NCI-H187 treated with DMSO at 0.1 percent for 48 hours (cell line): ENCODE data around the gene PSMD7.
"Not testable (repeated sequence)": the region's sequence is repeated elsewhere in the genome, so short reads cannot be mapped to it uniquely, and the experiment has no call there.

Experiments used
- DNase-seq: peaks from one replicate; lab custom pipeline; 2025; lab: John Stamatoyannopoulos, UW

The PSMD7 gene

DNA sequence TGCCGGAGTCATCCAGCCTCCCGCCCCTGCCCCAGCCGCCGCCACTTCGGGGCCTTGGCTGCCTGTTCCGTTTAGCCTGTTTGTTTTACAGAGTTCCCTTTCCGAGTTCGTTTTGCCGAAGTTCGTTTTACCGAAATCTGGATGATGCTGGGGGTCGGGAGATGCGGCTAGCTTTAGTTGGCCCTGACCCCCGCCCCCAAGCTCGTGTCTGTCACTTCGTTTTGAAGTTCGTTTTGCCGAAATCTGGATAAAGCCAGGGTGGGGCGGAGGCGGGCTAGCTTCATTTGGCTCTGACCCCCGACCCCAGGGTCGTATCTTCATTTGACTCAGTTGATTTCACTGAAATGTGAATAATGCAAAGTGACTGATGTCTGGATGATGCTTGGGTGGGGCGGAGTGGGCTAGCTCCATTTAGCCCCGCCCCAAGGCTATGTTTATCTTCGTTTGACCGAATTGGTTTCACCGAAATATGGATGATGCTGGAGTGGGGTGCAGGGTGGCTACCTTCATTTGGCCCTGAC is 591 bp downstream of the PSMD7 start:
- no peak for DNase-seq

DNA sequence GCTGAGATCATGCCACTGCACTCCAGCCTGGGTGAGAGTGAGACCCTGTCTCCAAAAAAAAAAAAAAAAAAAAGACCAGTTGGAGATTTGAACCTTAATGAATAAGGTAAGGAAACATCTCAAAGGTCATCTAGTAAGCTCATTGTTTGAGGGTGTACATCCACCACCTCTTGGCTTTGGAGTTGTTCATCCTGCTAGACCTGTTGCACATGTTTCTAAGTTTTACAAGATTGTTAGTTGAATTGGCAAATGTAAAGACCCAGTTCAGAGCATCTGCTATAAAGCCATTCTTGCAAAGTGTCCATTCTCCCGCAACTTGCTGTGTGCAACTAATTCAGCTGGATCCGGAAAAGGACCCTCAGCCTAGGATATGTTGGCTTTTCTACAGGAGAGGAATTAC is 1.5 kb downstream of the PSMD7 start:
- DNase-seq, result no peak

DNA sequence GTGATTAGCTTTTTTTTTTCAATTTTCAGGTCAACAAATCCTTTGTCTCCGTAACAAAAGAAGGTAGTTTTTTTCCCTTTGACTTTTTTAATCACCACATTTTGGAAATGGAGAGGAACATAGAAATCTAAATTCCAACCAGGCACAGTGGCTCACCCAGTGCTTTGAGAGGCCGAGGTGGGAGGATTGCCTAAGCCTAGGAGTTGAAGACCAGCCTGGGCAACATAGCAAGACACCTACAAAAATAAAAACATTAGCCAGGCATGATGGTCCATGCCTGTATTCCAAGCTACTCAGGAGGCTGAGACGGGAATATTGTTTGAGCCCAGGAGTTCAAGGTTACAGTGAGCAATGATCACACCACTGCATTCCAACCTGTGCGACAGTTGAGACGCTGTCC is 5.7 kb downstream of the PSMD7 start:
- no peak for DNase-seq

DNA sequence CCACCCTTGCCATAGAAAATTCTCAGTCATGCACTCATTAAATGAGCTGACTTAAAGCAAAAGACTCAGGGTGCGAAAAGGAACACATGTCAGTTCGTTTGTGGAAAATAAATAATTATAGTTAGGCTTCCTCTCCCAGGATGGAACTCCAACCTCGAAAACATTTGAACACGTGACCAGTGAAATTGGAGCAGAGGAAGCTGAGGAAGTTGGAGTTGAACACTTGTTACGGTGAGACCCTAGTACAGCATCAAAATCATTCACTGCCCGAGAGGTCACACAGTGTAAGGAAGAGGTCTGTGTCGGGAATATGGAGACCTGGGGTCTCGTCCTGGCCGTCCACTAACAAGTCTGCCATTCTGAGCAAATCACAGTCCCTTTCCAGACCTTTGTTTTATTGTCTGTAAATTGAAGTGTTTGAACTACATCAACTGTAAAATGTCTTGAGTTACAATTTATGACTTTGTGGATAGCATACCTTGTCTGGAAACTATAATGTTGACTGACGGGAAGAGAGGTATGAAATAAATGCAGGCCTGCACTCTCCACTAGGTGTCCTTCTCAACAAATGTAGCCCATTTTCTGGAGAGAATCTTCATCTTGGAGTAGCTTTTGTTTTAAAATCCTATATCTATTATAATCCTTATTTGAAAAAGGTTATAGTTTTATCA is 7.7 kb downstream of the PSMD7 start:
- no peak for DNase-seq

DNA sequence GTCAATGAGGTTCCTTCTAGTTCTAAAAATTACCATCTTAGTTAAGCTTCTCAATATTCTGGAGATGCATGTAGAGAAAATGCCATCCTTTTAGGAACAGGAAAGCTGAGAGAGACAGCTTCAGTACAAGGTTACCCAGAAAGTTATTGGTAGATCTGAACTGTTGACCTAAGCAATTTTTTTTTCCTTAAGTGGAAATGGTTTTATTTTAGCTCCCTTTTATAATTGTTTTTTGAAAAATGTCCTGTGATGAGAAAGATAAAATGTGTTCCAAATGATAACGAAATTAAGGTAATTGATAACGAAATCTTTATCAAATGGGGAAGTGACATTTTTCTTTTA is 8.2 kb downstream of the PSMD7 start:
- DNase-seq, result no peak

DNA sequence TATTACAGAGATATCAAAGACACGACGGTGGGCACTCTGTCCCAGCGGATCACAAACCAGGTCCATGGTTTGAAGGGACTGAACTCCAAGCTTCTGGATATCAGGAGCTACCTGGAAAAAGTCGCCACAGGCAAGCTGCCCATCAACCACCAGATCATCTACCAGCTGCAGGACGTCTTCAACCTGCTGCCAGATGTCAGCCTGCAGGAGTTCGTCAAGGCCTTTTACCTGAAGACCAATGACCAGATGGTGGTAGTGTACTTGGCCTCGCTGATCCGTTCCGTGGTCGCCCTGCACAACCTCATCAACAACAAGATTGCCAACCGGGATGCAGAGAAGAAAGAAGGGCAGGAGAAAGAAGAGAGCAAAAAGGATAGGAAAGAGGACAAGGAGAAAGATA is 8.7 kb downstream of the PSMD7 start:
- DNase-seq, result no peak

DNA sequence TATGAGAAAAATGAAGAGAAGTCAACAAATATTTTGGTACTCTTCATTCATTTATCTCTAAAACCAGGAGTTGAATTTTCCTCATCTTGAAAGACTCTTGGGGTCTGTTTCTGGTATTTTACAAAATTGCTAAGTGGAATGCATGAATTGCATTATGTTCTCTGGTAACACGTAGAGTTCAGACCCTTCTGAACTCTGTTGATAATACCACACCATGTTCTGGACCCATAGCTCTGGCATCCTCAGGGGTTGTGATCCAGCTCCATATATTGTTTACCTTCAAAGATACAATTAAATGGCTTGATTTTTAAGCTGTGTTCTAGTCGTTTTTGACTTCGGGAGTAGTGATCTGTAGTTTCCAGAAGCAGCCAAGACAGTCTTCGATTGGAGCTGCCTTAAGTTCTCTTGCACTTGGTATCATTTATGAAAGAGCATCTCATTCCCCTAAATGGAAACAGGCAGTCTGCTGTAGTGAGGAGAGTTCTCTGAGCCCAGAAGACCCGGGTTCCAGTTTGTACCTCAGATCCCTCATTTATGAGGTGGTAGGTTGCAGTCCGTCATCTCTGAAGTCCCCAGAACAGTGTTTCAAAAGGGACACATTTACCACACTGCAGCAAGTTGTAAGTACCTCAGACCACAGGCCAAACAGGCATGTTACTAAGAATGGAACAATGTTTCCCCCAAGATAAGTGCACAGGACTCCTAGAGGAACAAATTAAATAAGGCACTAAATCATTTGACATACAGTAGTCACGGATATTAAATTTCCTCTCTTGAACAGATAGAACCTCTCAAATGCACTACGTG is 9.6 kb downstream of the PSMD7 start:
- no peak for DNase-seq

DNA sequence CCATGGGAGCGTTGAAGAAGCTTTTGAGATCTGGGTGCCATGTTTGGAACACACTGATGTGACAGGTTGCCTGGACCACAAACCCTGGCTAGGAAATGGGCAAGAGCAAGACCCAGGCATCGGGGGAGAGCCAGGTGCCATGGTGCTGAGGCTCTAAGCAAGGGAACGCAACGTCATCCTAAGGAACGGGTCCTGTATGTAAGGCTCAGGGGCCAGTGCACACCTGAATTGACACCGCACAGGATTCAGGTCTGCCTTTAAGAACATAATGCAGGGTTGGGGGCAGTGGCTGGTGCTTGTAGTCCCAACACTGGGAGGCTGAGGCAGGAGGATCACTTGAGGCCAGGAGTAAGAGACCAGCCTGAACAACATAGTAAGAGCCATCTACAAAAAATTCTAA is 10.8 kb downstream of the PSMD7 start:
- no peak for DNase-seq

DNA sequence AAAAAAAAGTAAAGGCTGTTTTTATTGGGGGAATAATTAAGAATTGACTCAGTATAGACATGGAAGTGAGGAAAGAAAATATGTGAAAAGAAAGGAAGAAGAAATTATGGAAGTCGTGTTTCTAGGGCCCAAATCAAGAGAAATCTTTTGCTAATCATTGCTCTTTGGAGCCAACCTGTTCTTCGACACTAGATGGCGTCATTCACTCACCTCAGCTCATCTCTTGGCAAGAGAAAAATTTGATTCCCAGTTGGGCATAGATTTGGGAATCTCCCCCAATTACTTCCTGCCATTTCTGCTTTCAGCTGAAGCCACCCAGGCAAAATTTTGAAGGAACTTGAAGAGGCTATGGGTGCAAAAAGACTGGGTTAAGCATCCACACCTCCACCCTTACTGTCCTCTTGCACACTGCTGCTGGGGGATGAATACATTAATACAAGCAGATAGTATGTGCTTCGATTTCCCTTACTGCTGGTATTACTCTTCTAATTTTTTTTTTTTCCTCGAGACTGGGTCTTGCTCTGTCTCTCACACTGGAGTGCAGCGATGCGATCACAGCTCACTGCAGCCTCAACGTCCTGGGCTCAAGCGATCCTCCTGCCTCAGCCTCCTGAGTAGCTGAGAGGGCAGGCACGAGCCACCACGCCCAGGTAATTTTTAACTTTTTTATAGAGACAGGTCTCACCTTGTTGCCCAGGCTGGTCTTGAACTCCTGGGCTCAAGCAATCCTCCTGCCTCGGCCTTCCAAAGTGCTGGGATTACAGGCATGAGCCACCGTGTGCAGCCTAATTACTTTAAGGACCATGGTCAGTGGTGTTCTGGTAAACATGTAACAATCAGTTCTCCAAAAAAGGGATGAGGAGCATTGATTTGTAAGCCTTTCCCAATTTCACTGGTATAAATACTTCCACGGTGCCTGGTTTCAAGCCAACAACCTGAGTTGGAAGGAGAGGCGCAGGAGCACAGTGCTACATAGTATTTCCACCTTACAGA is 13.5 kb downstream of the PSMD7 start:
- no peak for DNase-seq

DNA sequence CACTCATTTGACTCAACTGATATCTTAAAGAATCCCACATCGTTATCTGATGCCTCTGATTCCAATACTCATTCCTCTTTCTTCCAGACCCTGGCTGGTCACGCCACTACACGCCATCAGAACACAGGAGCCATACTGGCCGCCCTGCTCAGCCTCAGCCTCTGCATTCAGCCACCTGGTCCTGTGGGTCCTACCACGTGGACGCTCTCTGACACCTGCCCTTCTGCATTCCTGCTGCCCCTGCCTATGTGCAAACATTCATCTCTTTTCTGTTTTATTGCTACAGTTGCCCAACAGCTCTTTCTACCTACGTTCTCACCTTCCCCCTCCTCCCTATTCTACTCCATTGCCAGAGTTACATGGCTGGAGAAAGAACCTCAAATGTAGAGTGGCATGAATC is 18.4 kb downstream of the PSMD7 start:
- no peak for DNase-seq

DNA sequence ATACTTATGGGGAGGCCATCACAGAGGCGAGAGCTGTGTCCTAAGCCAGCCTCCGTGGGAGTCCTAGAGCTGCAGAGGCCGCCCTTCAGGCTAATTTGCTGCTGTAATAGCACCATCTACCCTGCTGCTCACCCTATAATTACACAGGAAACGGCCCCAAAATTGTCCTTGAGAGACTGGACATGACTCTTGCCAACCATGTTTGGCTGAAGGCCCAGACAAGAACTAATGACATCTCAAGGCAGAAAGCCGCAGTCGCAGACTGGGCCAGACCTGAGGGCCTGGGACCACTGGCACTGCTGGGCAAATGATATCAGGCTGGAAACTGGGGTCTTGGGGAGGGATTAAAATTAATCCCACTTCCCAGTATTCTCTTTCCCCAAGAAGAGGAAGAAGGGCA is 24.1 kb downstream of the PSMD7 start:
- no peak for DNase-seq

DNA sequence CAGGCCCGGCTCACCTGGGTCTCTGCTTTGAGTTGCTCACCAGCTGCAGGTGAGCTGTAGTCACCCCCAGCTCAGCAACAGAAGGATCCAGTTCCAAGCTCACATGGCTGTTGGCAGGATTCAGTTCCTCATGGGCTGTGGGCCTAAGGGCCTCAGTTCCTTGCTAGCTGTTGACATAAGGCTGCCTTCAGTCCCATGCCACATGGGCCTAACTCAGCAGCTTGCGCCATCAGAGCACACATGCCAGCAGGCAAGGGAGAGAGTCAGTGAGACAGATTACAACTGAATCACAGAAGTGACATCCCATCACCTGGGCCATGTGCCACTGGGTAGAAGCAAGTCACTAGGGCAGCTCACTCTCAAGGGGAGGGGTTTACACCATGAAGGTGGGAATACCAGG is 24.7 kb downstream of the PSMD7 start:
- DNase-seq, result no peak

DNA sequence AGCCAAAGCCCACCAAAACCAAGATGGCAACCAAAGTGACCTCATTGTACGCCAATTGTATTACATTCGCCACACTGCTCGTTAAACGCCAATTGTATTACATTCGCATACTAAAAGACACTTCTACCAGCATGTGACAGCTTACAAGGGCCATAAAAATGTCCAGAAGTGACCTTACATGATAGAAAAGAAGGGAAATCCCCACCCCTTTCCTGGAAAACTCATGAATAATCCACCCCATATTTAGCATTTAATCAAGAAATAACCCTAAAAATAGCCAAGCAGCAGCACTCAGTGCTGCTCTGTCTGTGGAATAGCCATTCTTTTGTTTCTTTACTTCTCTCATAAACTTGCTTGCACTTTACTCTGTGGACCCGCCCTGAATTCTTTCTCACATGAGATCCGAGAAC is 25.7 kb downstream of the PSMD7 start:
- no peak for DNase-seq

DNA sequence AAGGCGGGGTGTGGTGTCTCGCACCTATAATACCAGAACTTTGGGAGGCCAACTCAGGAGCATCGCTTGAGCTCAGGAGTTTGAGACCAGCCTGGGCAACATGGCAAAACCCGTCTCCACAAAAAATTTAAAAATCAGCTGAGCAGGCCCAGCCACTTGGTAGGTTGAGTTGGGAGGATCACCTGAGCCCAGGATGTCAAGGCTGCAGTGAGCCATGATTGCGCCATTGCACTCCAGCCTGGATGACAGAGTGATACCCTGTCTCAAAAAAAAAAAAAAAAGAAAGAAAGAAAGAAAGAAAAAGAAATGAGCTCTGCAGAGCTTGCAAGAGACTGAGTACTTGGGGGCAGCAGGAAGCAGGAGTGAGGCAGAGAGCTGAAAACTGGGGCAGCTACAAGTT is 28.2 kb downstream of the PSMD7 start:
- DNase-seq, result not testable (repeated sequence)

DNA sequence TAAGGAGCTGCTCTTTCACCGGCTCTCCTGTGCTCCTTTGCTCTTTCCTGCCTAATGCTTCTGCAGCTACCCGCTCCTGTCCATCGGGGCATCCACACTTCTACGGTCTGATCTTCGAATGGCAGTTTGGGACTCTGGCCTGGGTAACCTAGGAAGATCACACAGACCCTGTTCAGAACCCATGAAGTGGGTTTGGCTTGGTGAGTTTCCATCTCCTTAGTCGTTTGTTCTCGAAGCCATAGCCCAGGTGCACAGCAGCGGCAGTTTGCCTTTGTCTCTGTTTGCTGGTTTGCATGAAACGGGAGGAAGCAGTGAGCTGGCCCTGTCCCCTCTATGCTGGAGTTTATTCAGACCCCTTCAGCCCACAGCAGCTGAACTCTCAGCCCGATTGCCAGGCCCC is 29.0 kb downstream of the PSMD7 start:
- DNase-seq, result no peak

DNA sequence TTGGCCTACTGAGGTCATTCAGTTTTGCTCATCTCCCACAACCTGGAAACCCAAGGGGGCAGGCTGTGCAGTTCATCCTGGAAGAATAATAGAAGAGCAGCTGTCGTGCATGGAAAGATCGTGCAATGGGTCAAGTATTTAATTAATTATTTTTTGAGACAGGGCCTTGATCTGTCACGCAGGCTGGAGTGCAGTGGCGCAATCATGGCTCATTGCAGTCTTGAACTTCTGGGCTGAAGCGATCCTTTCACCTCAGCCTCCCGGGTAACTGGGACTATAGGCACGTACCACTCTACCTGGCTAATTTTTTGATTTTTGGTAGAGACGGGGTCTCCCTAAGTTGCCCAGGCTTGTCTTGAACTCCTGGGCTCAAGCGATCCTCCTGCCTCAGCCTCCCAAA is 31.7 kb downstream of the PSMD7 start:
- not testable (repeated sequence) for DNase-seq

DNA sequence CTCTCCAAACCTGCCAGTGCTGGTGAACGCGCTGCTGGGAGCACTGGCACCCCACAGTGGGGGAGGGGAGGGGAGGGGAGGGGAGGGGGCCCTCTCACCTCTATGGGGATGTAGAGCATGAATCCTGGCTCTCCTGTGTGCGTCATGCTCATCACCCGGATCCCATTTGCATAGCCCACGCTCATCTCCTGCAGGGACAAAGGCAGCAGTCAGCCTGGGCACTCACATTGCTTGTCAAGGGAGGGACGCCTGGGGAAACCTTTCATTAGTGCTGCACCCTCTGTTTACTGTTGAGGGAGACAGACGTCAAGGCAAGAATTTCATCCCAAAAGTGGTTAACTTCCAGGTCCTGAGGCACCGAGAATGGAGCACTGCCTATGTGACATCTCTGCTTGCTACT is 35.9 kb downstream of the PSMD7 start:
- not testable (repeated sequence) for DNase-seq

DNA sequence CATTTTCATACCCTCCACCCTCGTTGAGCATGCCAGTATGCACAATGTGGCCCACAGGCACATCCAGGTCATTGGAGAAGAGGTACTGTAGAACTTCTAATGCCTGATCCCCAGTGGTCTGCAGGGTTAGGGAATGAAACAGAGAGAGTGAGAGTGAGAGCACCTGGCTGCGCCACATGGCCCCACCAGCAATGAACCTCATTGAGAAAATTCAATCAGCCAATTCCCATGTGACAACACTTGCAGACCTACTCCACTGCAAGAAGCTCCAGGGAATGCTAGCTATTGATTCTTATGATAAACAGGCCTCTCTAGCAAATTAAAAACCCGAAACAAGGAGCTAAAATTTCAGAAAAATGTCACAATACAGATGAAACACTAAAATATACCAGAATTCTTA is 40.9 kb downstream of the PSMD7 start:
- not testable (repeated sequence) for DNase-seq

DNA sequence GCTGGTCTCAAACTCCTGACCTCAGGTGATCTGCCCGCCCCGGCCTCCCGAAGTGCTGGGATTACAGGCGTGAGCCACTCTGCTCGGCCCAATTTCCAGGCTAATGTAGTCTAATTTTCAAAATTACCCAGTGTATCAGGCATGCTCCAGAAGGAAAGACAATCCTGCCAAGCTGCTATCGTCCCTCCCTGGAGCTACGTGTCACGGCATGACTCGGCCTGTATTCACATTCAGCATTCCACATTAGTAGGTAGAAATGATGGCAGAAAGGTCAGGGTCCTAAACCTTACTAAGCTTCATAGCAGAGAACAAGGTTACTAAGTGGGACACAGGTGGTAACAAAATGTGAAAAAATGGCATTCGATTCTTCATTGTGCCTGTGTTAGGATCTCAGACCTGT is 42.6 kb downstream of the PSMD7 start:
- not testable (repeated sequence) for DNase-seq

DNA sequence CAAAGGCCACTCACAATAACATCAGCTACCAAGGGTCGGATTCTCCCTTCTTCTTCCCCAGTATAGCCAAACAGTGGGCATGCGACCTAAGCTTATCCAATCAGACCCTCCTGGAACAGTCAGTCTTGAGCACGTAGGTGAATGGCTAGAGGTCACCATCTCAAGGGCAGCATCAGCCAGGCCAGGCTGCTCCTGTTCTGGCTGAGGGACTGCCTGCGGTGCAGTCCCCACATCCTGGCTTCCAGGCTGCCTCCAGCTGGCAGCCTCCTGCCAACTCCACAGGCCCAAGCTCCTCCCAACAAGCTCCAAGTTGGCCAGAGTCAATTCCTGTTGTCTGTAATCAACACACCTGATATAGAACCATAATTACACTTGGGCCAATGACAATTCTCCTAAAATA is 56.4 kb downstream of the PSMD7 start:
- not testable (repeated sequence) for DNase-seq
